Activated B cell treated with CpG ODN at 0.5 μM for 24 hours (primary cell): ENCODE results near the gene SH3RF2. TPM values are rescaled to one million over a fixed set of nuclear protein-coding genes. Genes with fewer than 3 reads are reported as not detected.

Source experiments
- ATAC-seq: fragments of 200-7000 bp; cut with Tn5 transposase; one replicate; pipeline ENCODE4 v1.10.0; 2021; ENCODE audit warnings: low read depth, mild to moderate bottlenecking, moderate library complexity
- CTCF ChIA-PET: fragments of 350-600 bp; sonication (Branson Sonifier 250); formaldehyde crosslinking; loops from one replicate; lab custom pipeline; 2021; ENCODE audit warnings: antibody characterized with exemption; lab: Charles Lee
- POLR2A ChIA-PET: fragments of 350-600 bp; sonication (Branson Sonifier 250); formaldehyde crosslinking; loops from one replicate; lab custom pipeline; 2021; ENCODE audit warnings: antibody characterized with exemption; lab: Charles Lee
- DNase-seq: peaks from one replicate; pipeline ENCODE4 v3.0.0; 2022
- H3K27ac Mint-ChIP-seq: one replicate; pipeline ENCODE4 v1.8.0; 2020; ENCODE audit warnings: mixed read lengths
- H3K27me3 Mint-ChIP-seq: one replicate; pipeline ENCODE4 v1.8.0; 2021; ENCODE audit warnings: mixed read lengths
- H3K36me3 Mint-ChIP-seq: one replicate; pipeline ENCODE4 v1.8.0; 2021; ENCODE audit warnings: low read depth, mixed read lengths
- H3K4me1 Mint-ChIP-seq: one replicate; pipeline ENCODE4 v1.8.0; 2021; ENCODE audit warnings: mixed read lengths
- H3K4me3 Mint-ChIP-seq: one replicate; pipeline ENCODE4 v1.8.0; 2020; ENCODE audit warnings: mild to moderate bottlenecking, mixed read lengths
- H3K9me3 Mint-ChIP-seq: one replicate; pipeline ENCODE4 v1.8.0; 2020; ENCODE audit warnings: mixed read lengths
- CTCF ChIP-seq: fragments of 200-600 bp; IDR thresholded peaks from one replicate; pipeline ENCODE4 v1.8.0; 2022; ENCODE audit warnings: antibody characterized with exemption, mild to moderate bottlenecking
- intact Hi-C: fragments of 100-400 bp; cut with micrococcal nuclease; formaldehyde crosslinking; loops from one replicate; pipeline ENCODE4 v1.15.1; 2024
- total RNA-seq: library from RNA; stranded (reverse); gene quantifications from 2 replicates; pipeline ENCODE4 v1.2.3, GENCODE V29; 2022

The SH3RF2 gene
- total RNA-seq, 1 donor from 2014 or later = not detected

- Mint-ChIP-seq H3K9me3 (peaks cover 2% of the 10 kb centered on the region), H3K4me1 (no peaks in the 10 kb centered on the region), H3K27ac (no peak overlapping the region), H3K27me3 (no peaks in the 10 kb centered on the region), H3K4me3 (no peak overlapping the region), H3K36me3 (no peaks in the 10 kb centered on the region)
- TF ChIP-seq CTCF = no peak
- intact Hi-C loops = no loop called here
- ChIA-PET CTCF (no interaction called here), POLR2A (no interaction called here)
- ATAC-seq = no peak
- no peak for DNase-seq
Measured at GRCh38 chr5:145975361-145976066, 39.1 kb downstream of the SH3RF2 start.

GRCh38 chr5:145976431-145977155, 40.2 kb downstream of the SH3RF2 start:
- Mint-ChIP-seq H3K36me3 (no peaks in the 10 kb centered on the region), H3K4me1 (no peaks in the 10 kb centered on the region), H3K9me3 (peaks cover 2% of the 10 kb centered on the region), H3K4me3 (no peak overlapping the region), H3K27me3 (no peaks in the 10 kb centered on the region), H3K27ac (no peak overlapping the region)
- ChIA-PET CTCF (no interaction called here), POLR2A (no interaction called here)
- intact Hi-C loops = no loop called here
- TF ChIP-seq CTCF = no peak
- DNase-seq (no peak), ATAC-seq (no peak)

- Mint-ChIP-seq H3K9me3 (peaks cover 2% of the 10 kb centered on the region), H3K4me3 (no peak overlapping the region), H3K27me3 (no peaks in the 10 kb centered on the region), H3K36me3 (no peaks in the 10 kb centered on the region), H3K27ac (no peak overlapping the region), H3K4me1 (no peaks in the 10 kb centered on the region)
- TF ChIP-seq CTCF = no peak
- intact Hi-C loops = no loop called here
- CTCF ChIA-PET = no interaction called here
- POLR2A ChIA-PET = no interaction called here
- DNase-seq (no peak), ATAC-seq (no peak)
Measured at GRCh38 chr5:145978171-145978570, 41.8 kb downstream of the SH3RF2 start.

GRCh38 chr5:145978708-145979107, 42.3 kb downstream of the SH3RF2 start:
- intact Hi-C loops = no loop called here
- no peak overlapping the region for H3K27ac Mint-ChIP-seq
- H3K27me3 Mint-ChIP-seq = no peaks in the 10 kb centered on the region
- no peaks in the 10 kb centered on the region for H3K4me1 Mint-ChIP-seq
- H3K4me3 Mint-ChIP-seq = no peak overlapping the region
- no peaks in the 10 kb centered on the region for H3K36me3 Mint-ChIP-seq
- ChIA-PET POLR2A (no interaction called here), CTCF (no interaction called here)
- TF ChIP-seq CTCF = no peak
- H3K9me3 Mint-ChIP-seq = no peaks in the 10 kb centered on the region
- DNase-seq (no peak), ATAC-seq (no peak)

- POLR2A ChIA-PET = no interaction called here
- no peak for TF ChIP-seq CTCF
- DNase-seq (no peak), ATAC-seq (no peak)
- no peak overlapping the region for H3K27ac Mint-ChIP-seq
- H3K36me3 Mint-ChIP-seq = no peaks in the 10 kb centered on the region
- intact Hi-C loops = no loop called here
- H3K27me3 Mint-ChIP-seq = no peaks in the 10 kb centered on the region
- peaks cover 1% of the 10 kb centered on the region for H3K9me3 Mint-ChIP-seq
- H3K4me3 Mint-ChIP-seq = no peak overlapping the region
- CTCF ChIA-PET = no interaction called here
- H3K4me1 Mint-ChIP-seq = no peaks in the 10 kb centered on the region
Measured at GRCh38 chr5:145979270-145980223, 43.2 kb downstream of the SH3RF2 start.
